GM12873 (cell line): ENCODE data around the gene IFI30.

ENCODE experiments used
- CTCF ChIP-seq: IDR thresholded peaks from 2 replicates; pipeline ENCODE4 v1.5.1; 2012; ENCODE audit warnings: low read depth, mild to moderate bottlenecking, moderate library complexity, low read length, control low read depth; ENCODE audit not compliant: insufficient read depth; ENCODE audit errors: missing control alignments

The IFI30 gene

GRCh38 chr19:18160493-18160970, 13.1 kb upstream of the IFI30 start:
- no peak for TF ChIP-seq CTCF

GRCh38 chr19:18160971-18161635, 12.5 kb upstream of the IFI30 start:
- TF ChIP-seq CTCF, result peak; percentile 56

DNA sequence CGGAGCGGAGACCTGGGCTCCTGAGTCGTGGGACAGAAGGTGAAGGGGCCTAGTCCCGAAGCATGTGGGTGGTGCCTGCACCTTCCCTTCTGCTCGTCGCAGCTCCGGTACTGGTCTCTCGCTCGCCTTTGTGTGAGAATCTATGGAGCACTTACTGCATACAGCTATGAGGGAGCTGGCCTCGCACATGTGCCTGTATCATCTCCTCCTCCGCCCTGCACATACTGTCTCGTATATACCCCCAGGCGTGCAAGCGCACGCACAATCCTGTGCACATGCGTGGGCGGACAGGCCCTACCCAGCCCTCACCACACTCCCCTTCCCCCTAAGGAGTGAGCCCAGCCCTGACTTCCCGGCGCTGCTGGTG, 12.0 kb upstream of the IFI30 start:
- no peak for TF ChIP-seq CTCF

GRCh38 chr19:18164072-18164471, 9.5 kb upstream of the IFI30 start:
- TF ChIP-seq CTCF, result no peak

DNA sequence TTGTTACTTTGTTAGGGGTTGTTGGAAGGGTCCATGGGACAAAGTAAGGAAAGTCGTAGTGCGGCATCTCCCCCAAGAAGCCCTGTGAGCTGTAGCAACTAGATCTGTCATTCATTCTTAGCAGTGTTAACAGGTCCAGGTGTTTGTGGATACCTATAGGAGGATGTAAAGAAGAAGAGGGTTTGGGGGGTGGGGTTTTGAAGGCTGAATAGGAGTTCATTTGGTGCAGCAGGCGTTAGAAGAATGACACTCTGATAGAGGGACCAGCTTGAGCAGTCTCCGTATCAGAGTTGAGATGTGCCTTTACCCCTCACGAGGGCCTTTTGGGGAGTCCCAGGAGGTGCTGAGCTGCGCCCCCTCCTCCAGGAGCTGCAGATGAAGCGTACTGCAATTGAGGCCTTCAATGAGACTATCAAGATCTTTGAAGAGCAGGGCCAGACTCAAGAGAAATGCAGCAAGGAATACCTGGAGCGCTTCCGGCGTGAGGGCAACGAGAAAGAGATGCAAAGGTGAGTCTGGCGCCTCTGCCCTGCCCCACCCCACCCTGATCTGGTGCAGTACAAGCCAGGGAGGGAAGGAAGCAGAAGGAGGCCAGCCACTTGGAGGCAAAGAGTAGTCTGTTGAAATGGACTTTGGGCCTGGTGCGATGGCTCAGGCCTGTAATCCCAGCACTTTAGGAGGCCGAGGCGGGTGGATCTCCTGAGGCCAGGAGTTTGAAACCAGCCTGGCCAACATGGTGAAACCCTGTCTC, 7.6 kb upstream of the IFI30 start:
- no peak for TF ChIP-seq CTCF

DNA sequence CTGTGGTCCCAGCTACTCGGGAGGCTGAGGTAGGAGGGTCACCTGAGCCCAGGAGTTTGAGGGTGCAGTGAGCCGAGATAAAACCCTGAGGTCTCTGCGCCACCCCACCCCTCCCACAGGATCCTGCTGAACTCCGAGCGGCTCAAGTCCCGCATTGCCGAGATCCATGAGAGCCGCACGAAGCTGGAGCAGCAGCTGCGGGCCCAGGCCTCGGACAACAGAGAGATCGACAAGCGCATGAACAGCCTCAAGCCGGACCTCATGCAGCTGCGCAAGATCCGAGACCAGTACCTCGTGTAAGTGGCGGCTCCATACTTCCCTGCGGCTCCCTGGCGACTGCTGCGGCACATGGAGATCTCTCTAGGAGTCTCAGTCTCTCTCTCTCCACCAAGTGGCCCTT, 6.6 kb upstream of the IFI30 start:
- no peak for TF ChIP-seq CTCF

- TF ChIP-seq CTCF, result peak; percentile 95
Observed at GRCh38 chr19:18167975-18168645, 5.5 kb upstream of the IFI30 start.
